Measurements from ENCODE around the gene YBX2.

Gene YBX2

GRCh38 chr17:7322520-7323194 is 28.2 kb upstream of the YBX2 start:
- peak; percentile 23 for DNase-seq

- no peak for DNase-seq
Observed at GRCh38 chr17:7321466-7321865, 27.0 kb upstream of the YBX2 start.

- peak; percentile 19 for DNase-seq
Observed at GRCh38 chr17:7318121-7318860, 23.9 kb upstream of the YBX2 start.

GRCh38 chr17:7317161-7317803 is 22.8 kb upstream of the YBX2 start:
- DNase-seq, result no peak

- peak; percentile 36 for DNase-seq
Observed at GRCh38 chr17:7315570-7316235, 21.3 kb upstream of the YBX2 start.

- DNase-seq, result peak; percentile 95
Observed at GRCh38 chr17:7314719-7315569, 20.5 kb upstream of the YBX2 start, which contains the start of gene GPS2. TSS of gene GPS2 (minus strand) at chr17:7315360. CDS start at chr17:7315052, 308 bp downstream.

- no peak for DNase-seq
Observed at GRCh38 chr17:7313890-7314718, 19.7 kb upstream of the YBX2 start.

GRCh38 chr17:7313088-7313889 is 18.9 kb upstream of the YBX2 start:
- DNase-seq, result no peak

GRCh38 chr17:7312432-7313087 is 18.1 kb upstream of the YBX2 start:
- DNase-seq, result no peak

GRCh38 chr17:7311110-7311705 is 16.8 kb upstream of the YBX2 start:
- no peak for DNase-seq

- no peak for DNase-seq
Observed at GRCh38 chr17:7309628-7310027, 15.2 kb upstream of the YBX2 start.

GRCh38 chr17:7308625-7309433 is 14.4 kb upstream of the YBX2 start:
- DNase-seq, result peak; percentile 87

GRCh38 chr17:7307686-7308624 is 13.5 kb upstream of the YBX2 start:
- peak; percentile 58 for DNase-seq

GRCh38 chr17:7306911-7307685 is 12.7 kb upstream of the YBX2 start, which contains the start of gene EIF5A:
TSS of gene EIF5A (plus strand) at chr17:7307628. CDS start at chr17:7309636, 2,008 bp downstream.
- DNase-seq, result peak; percentile 100

GRCh38 chr17:7304179-7304578 is 9.7 kb upstream of the YBX2 start:
- DNase-seq, result no peak

- peak; percentile 88 for DNase-seq
Observed at GRCh38 chr17:7296189-7296861, 1.9 kb upstream of the YBX2 start.

Data from femur (tissue), 1 donor.